ENCODE results near the gene RBL1. TPM values are rescaled to one million over a fixed set of nuclear protein-coding genes. Genes with fewer than 3 reads are reported as not detected.

Gene RBL1
- total and polyA plus RNA-seq, 2 of the 4 experiments (the other 2 are of a cell fraction): 3.3 to 7.5 TPM

DNA sequence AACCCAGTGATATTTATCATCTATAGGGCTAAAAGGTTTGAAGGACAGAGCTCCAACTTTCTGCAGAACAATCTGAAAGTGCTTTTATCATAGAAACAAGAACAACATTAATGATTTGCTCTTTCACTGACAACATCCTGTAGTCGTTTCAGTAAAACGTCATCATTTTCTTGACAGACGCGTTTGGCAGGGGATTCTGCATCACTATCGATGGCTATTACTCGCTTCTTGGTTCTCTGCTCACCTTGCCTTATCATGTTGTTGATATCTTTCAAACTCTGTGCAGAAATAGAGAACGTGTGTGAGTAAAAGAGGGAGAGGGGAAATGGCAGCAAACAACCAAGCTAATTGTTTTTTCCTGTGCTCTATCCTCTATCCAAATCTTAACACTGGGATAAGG, 97.1 kb downstream of the RBL1 start:
- Histone ChIP-seq H2AK9ac (replicated peaks; ENCODE audit: low read depth, low read length, poor library complexity) (no peak overlapping the region), H4K91ac (ENCODE audit: insufficient read depth, low read depth, low read length) (no peak overlapping the region), H3K9me1 (ENCODE audit: insufficient read depth, low read length) (no peaks in the 10 kb centered on the region), H2BK5ac (ENCODE audit: low read depth, low read length, poor library complexity, severe bottlenecking) (no peak overlapping the region), H3K4ac (ENCODE audit: low read depth, low read length) (no peak overlapping the region), H3K9ac (ENCODE audit: low read depth, low read length) (no peak overlapping the region), H3K23ac (ENCODE audit: low read depth, low read length) (no peak overlapping the region), H3K9me3 (ENCODE audit: control insufficient read depth, insufficient read depth, low read length) (no peaks in the 10 kb centered on the region), H4K20me1 (ENCODE audit: insufficient read depth, low read length) (no peaks in the 10 kb centered on the region), H3K36me3 (ENCODE audit: control insufficient read depth, insufficient read depth, low read length) (peaks cover 6% of the 10 kb centered on the region; the same call in 1 of the 2 replicates), H3K56ac (ENCODE audit: extremely low read depth, insufficient read depth, low read length) (no peak overlapping the region), H2BK20ac (ENCODE audit: low read depth, low read length) (no peak overlapping the region), H2BK15ac (ENCODE audit: low read depth, low read length) (no peak overlapping the region), H2AK5ac (ENCODE audit: low read depth, low read length) (no peak overlapping the region), H2BK120ac (ENCODE audit: low read depth, low read length) (no peak overlapping the region), H4K5ac (ENCODE audit: low read depth, low read length) (no peak overlapping the region), H4K8ac (ENCODE audit: low read depth in 2 of 2, low read length in 2 of 2) (no peak overlapping the region), H2AFZ (replicated peaks; ENCODE audit: low read length, poor library complexity) (no peak overlapping the region), H3K4me2 (ENCODE audit: low read depth, low read length) (no peak overlapping the region), H3K18ac (ENCODE audit: low read depth, low read length) (no peak overlapping the region), H3K27ac (ENCODE audit: insufficient read depth, low read length) (no peak overlapping the region), H3K4me1 (ENCODE audit: control insufficient read depth, insufficient read depth, low read length) (no peaks in the 10 kb centered on the region), H3K4me3 (ENCODE audit: insufficient read depth, low read depth, low read length) (no peak overlapping the region), H3K27me3 (ENCODE audit: control insufficient read depth, insufficient read depth, low read length) (no peaks in the 10 kb centered on the region), H3K14ac (replicated peaks; ENCODE audit: low read depth, low read length) (no peak overlapping the region), H3K79me1 (ENCODE audit: low read depth in 1 of 2, low read length in 2 of 2) (no peaks in the 10 kb centered on the region)
- DNase-seq (no peak), ATAC-seq (ENCODE audit: low read depth) (no peak)
- WGBS, 2 experiments (ENCODE audit: extremely low coverage in 2 of 2, insufficient read length in 1 of 2): no CpG with 5 or more reads among the region's 7 CpGs
- ChIA-PET POLR2A (ENCODE audit: unreplicated experiment) (no interaction called here), CTCF (no interaction called here)
- dilution Hi-C loops (cut with HindIII; ENCODE audit: low sequenced_read_pairs, unreplicated experiment) (no loop called here), in situ Hi-C loops (cut with MboI; ENCODE audit: low sequenced_read_pairs) (no loop called here), intact Hi-C loops (cut with micrococcal nuclease) (no loop called here)
- TF ChIP-seq FOS (IDR thresholded peaks at IDR 0.05; ENCODE audit: low read depth, low read length) (no peak), POLR2A (IDR thresholded peaks at IDR 0.05; ENCODE audit: low read depth, low read length) (no peak), RCOR1 (IDR thresholded peaks at IDR 0.05; ENCODE audit: insufficient replicate concordance, low read length) (no peak), RFX5 (IDR thresholded peaks at IDR 0.05; ENCODE audit: low read depth, low read length) (no peak)
- TF ChIP-seq, protein P1, sequence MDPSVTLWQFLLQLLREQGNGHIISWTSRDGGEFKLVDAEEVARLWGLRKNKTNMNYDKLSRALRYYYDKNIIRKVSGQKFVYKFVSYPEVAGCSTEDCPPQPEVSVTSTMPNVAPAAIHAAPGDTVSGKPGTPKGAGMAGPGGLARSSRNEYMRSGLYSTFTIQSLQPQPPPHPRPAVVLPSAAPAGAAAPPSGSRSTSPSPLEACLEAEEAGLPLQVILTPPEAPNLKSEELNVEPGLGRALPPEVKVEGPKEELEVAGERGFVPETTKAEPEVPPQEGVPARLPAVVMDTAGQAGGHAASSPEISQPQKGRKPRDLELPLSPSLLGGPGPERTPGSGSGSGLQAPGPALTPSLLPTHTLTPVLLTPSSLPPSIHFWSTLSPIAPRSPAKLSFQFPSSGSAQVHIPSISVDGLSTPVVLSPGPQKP (IDR thresholded peaks at IDR 0.05; ENCODE audit: borderline replicate concordance, low read depth, low read length): no peak
- no TSS peak for BruUV-seq (replicated peaks)

All from IMR-90 (cell line).